B cell (primary cell): ENCODE results near the gene SORL1-AS1.
A peak's percentile ranks its signal among the peaks of the same experiment; 100 is the strongest.

Source experiments
- ATAC-seq: fragments of 200-7000 bp; cut with Tn5 transposase; one replicate; pipeline ENCODE4 v1.10.0; 2021; ENCODE audit warnings: low read depth, mild to moderate bottlenecking, moderate number of reproducible peaks, moderate library complexity
- CTCF ChIA-PET: fragments of 350-600 bp; sonication (Branson Sonifier 250); formaldehyde crosslinking; loops from one replicate; lab custom pipeline; 2021; ENCODE audit warnings: antibody characterized with exemption, inconsistent platforms; lab: Charles Lee
- POLR2A ChIA-PET: fragments of 350-600 bp; sonication (Branson Sonifier 250); formaldehyde crosslinking; loops from one replicate; lab custom pipeline; 2021; ENCODE audit warnings: antibody characterized with exemption; lab: Charles Lee
- DNase-seq: peaks from one replicate; pipeline ENCODE4 v3.0.0; 2013
- H2AFZ ChIP-seq: 2 replicates; pipeline ENCODE4 v1.6.1; 2012; ENCODE audit warnings: mild to moderate bottlenecking, low read depth, low read length; ENCODE audit not compliant: insufficient read depth, poor library complexity, severe bottlenecking
- H3K27ac ChIP-seq, 2 donors: 1 replicate in 1 of 2; 2 replicates in 1 of 2; pipeline ENCODE4 v1.5.1; 2012 to 2013; ENCODE audit warnings: low read length in 2 of 2, mild to moderate bottlenecking in 2 of 2, moderate library complexity in 1 of 2
- H3K27me3 ChIP-seq, 4 experiments: fragments of 200-600 bp in 1 of 4; sonication (generic) in 1 of 4; replicated peaks in 1 of 4; 1 replicate in 2 of 4; 2 replicates in 2 of 4; pipeline versions ENCODE4 v1.6.1 to v1.7.0; 2013 to 2016; ENCODE audit warnings: low read length in 3 of 4, mild to moderate bottlenecking in 2 of 4, mixed read lengths in 1 of 4, moderate library complexity in 1 of 4; ENCODE audit not compliant: insufficient read depth in 4 of 4, control insufficient read depth in 3 of 4; ENCODE audit errors: control extremely low read depth in 1 of 4
- H3K36me3 ChIP-seq, 2 experiments: replicated peaks in 1 of 2; 1 replicate in 1 of 2; 2 replicates in 1 of 2; pipeline versions ENCODE4 v1.6.1 to v1.7.1; 2013; ENCODE audit warnings: low read length in 1 of 2; ENCODE audit not compliant: insufficient read depth in 2 of 2, control insufficient read depth in 1 of 2; ENCODE audit errors: control extremely low read depth in 1 of 2, extremely low read depth in 1 of 2
- H3K4me1 ChIP-seq, 2 donors: fragments of 200-600 bp in 1 of 2; sonication (generic) in 1 of 2; 1 replicate in 1 of 2; 2 replicates in 1 of 2; pipeline versions ENCODE4 v1.5.1 to v1.6.1; 2013 to 2017; ENCODE audit warnings: low read length in 2 of 2; ENCODE audit not compliant: control insufficient read depth in 2 of 2, insufficient read depth in 2 of 2
- H3K4me2 ChIP-seq: replicated peaks from 2 replicates; pipeline ENCODE3; 2012; ENCODE audit warnings: mild to moderate bottlenecking, low read depth, low read length; ENCODE audit not compliant: poor library complexity, severe bottlenecking
- H3K4me3 ChIP-seq, 5 experiments: fragments of 200-600 bp in 1 of 5; sonication (generic) in 1 of 5; 1 replicate in 3 of 5; 2 replicates in 2 of 5; pipeline versions ENCODE4 v1.5.1 to v1.7.0; 2011 to 2016; ENCODE audit warnings: low read length in 4 of 5, mild to moderate bottlenecking in 4 of 5, low read depth in 2 of 5, control low read depth in 1 of 5, moderate library complexity in 1 of 5; ENCODE audit not compliant: insufficient read depth in 1 of 5; ENCODE audit errors: control extremely low read depth in 1 of 5, extremely low read depth in 1 of 5
- H3K79me2 ChIP-seq: fragments of 200-600 bp; sonication (generic); one replicate; pipeline ENCODE4 v1.6.0; 2016; ENCODE audit warnings: low read length; ENCODE audit not compliant: control insufficient read depth, insufficient read depth
- H3K9ac ChIP-seq: fragments of 200-600 bp; sonication (generic); 2 replicates; pipeline ENCODE4 v1.6.1; 2017; ENCODE audit warnings: mild to moderate bottlenecking, low read length, moderate library complexity
- H3K9me3 ChIP-seq, 3 donors: one replicate each; pipeline versions ENCODE4 v1.6.1 to v1.7.1; 2013; ENCODE audit warnings: low read length in 2 of 3; ENCODE audit not compliant: control insufficient read depth in 2 of 3, insufficient read depth in 1 of 3; ENCODE audit errors: control extremely low read depth in 1 of 3
- H4K20me1 ChIP-seq: 2 replicates; pipeline ENCODE4 v1.6.0; 2012; ENCODE audit warnings: mild to moderate bottlenecking, low read length; ENCODE audit not compliant: insufficient read depth, control insufficient read depth, poor library complexity, severe bottlenecking
- H3K27ac Mint-ChIP-seq: one replicate; pipeline ENCODE4 v1.8.0; 2021; ENCODE audit warnings: mixed read lengths
- H3K27me3 Mint-ChIP-seq: one replicate; pipeline ENCODE4 v1.8.0; 2021; ENCODE audit warnings: mixed read lengths
- H3K4me1 Mint-ChIP-seq: one replicate; pipeline ENCODE4 v1.8.0; 2021; ENCODE audit warnings: mixed read lengths
- H3K4me3 Mint-ChIP-seq: one replicate; pipeline ENCODE4 v1.8.0; 2021; ENCODE audit warnings: mixed read lengths
- H3K9me3 Mint-ChIP-seq: one replicate; pipeline ENCODE4 v1.8.0; 2022; ENCODE audit warnings: mixed read lengths; ENCODE audit not compliant: insufficient read depth
- EZH2 ChIP-seq: IDR thresholded peaks from 2 replicates; pipeline ENCODE4 v1.6.1; 2012; ENCODE audit warnings: borderline replicate concordance, low read depth, mild to moderate bottlenecking, moderate library complexity, low read length; ENCODE audit not compliant: insufficient read depth, poor library complexity, severe bottlenecking
- WGBS: methylation state at CpG from one replicate; pipeline ENCODE4 v1.1.5; 2013; ENCODE audit warnings: missing lambda C conversion rate; ENCODE audit not compliant: insufficient coverage; 5-methylcytosine and 5-hydroxymethylcytosine counted together
- intact Hi-C: fragments of 100-400 bp; cut with micrococcal nuclease; formaldehyde crosslinking; loops from one replicate; pipeline ENCODE4 v1.10.0; 2022
- TF ChIP-seq, protein P1 (sequence below): fragments of 200-600 bp; IDR thresholded peaks from one replicate; pipeline ENCODE4 v1.8.0; 2022; ENCODE audit warnings: antibody characterized with exemption, mild to moderate bottlenecking

SORL1-AS1 gene

DNA sequence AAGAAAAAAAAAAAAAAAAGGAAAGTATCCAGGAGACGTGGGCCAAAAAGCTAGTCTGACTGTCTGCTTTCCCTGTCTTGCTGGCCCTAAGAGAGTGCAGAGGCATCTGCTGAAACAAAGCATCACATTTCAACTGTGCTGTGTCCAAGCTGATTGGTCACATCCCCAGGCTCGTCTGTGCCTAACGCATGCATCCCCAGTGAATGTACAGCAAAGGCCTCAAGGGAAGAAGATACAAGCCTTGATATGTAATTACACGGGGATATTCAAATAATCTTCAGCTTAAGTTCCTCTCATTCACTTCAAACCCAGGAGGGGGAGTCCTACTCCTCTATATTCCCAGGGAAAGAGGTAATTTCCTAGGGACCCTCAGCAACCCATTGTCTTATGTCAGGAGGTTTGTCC, 6.0 kb downstream of the SORL1-AS1 start:
- Histone ChIP-seq H3K4me2 (no peak overlapping the region), H3K9me3 (peaks cover 0 to 3% (median 0%) of the 10 kb centered on the region in 3 donors), H2AFZ (no peak overlapping the region), H4K20me1 (no peaks in the 10 kb centered on the region), H3K79me2 (peaks cover 17% of the 10 kb centered on the region), H3K27ac (peak overlapping the region in 1 of 2 donors; percentile 76), H3K27me3 (peaks cover 0 to 4% (median 0%) of the 10 kb centered on the region in 4 experiments), H3K4me1 (peaks cover 63 to 67% of the 10 kb centered on the region in 2 donors), H3K4me3 (no peak overlapping the region), H3K9ac (no peak overlapping the region), H3K36me3 (no peaks in the 10 kb centered on the region)
- H3K9me3 Mint-ChIP-seq, result no peaks in the 10 kb centered on the region
- POLR2A ChIA-PET, result interaction anchor here (0.7 to 7.1 kb wide), 3 partner anchors 16 to 79 kb away, joined by 3 to 46 read pairs (median 9); no protein-coding TSS in a partner anchor
- peaks cover 68% of the 10 kb centered on the region for H3K4me1 Mint-ChIP-seq
- 23% methylated on average over 2 of the region's 4 CpGs for WGBS
- intact Hi-C loops, result no loop called here
- TF ChIP-seq, protein P1, sequence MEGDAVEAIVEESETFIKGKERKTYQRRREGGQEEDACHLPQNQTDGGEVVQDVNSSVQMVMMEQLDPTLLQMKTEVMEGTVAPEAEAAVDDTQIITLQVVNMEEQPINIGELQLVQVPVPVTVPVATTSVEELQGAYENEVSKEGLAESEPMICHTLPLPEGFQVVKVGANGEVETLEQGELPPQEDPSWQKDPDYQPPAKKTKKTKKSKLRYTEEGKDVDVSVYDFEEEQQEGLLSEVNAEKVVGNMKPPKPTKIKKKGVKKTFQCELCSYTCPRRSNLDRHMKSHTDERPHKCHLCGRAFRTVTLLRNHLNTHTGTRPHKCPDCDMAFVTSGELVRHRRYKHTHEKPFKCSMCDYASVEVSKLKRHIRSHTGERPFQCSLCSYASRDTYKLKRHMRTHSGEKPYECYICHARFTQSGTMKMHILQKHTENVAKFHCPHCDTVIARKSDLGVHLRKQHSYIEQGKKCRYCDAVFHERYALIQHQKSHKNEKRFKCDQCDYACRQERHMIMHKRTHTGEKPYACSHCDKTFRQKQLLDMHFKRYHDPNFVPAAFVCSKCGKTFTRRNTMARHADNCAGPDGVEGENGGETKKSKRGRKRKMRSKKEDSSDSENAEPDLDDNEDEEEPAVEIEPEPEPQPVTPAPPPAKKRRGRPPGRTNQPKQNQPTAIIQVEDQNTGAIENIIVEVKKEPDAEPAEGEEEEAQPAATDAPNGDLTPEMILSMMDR, result no peak
- TF ChIP-seq EZH2, result no peak
- no peak for DNase-seq
- no peak for ATAC-seq
- H3K27me3 Mint-ChIP-seq, result no peaks in the 10 kb centered on the region
- peak overlapping the region; percentile 86 for H3K27ac Mint-ChIP-seq
- CTCF ChIA-PET, result interaction anchor here (0.5 to 1.7 kb wide), 8 partner anchors 12 to 144 kb away, joined by 3 to 5 read pairs (median 3); no protein-coding TSS in a partner anchor
- peak overlapping the region; percentile 66 for H3K4me3 Mint-ChIP-seq

DNA sequence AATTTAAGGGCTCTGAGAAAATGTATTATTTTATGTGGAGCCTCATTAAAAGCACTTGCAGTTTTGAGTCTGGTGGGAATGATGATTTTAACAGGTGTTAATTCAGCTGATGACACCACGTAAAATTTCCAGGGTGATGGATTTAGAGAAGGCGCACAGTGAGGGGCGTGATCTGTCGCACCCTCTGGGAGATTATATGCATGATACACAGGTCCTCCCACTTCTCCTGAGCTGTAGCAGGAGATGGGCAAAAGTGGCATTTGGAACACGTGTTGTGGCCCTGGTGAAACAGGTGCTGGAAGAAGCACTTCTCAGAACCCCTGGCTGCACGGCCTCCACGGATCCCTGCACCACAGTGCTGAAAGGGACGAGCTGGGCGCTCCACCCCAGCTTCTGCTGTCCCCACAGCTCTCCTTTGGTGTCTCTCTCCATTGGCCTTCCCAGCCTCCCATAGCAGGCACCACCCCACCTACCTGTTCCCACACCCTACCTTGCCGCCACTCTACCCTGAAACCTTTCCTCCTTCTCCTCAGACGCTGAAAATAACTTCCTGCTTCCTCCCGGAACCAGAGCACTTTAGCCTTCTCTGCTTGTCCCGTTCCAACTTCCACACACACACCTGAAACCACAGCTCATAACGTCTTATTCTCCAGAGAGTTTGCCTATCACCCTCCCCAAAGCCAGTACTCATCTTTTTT, 7.5 kb downstream of the SORL1-AS1 start:
- H3K4me3 ChIP-seq, result no peak overlapping the region
- H3K27ac ChIP-seq, result no peak overlapping the region
- peaks cover 48 to 52% of the 10 kb centered on the region in 2 donors for H3K4me1 ChIP-seq
- ChIA-PET POLR2A (interaction anchor here (0.6 kb wide), 1 partner anchor 21 kb away, joined by 3 read pairs; no protein-coding TSS in a partner anchor), CTCF (interaction anchor here (1.0 to 1.7 kb wide), 2 partner anchors 12 to 16 kb away, joined by 4 to 5 read pairs; no protein-coding TSS in a partner anchor)
- no peak for DNase-seq
- H3K4me2 ChIP-seq, result peak overlapping the region; percentile 7
- peak overlapping the region; percentile 62 for H2AFZ ChIP-seq
- intact Hi-C loops, result no loop called here
- Mint-ChIP-seq H3K4me1 (peaks cover 54% of the 10 kb centered on the region), H3K4me3 (peak overlapping the region; percentile 63), H3K27ac (peak overlapping the region; percentile 81), H3K9me3 (no peaks in the 10 kb centered on the region), H3K27me3 (no peaks in the 10 kb centered on the region)
- no peaks in the 10 kb centered on the region for H3K27me3 ChIP-seq
- no peaks in the 10 kb centered on the region for H3K36me3 ChIP-seq
- ATAC-seq, result no peak
- TF ChIP-seq EZH2, result no peak
- TF ChIP-seq, protein P1, result no peak
- H3K79me2 ChIP-seq, result peaks cover 3% of the 10 kb centered on the region
- no peak overlapping the region for H3K9ac ChIP-seq
- H4K20me1 ChIP-seq, result no peaks in the 10 kb centered on the region
- H3K9me3 ChIP-seq, result peaks cover 0 to 3% (median 0%) of the 10 kb centered on the region in 3 donors
- WGBS, result 63% methylated on average over 10 of the region's 14 CpGs
